NOMO-1 treated with dmso at 0.1 percent for 144 hours (cell line): ENCODE measurements around the gene BEAN1.

ENCODE experiments used
- DNase-seq: peaks from one replicate; lab custom pipeline; 2025; ENCODE audit not compliant: unreplicated experiment; lab: John Stamatoyannopoulos, UW

Gene BEAN1

DNA sequence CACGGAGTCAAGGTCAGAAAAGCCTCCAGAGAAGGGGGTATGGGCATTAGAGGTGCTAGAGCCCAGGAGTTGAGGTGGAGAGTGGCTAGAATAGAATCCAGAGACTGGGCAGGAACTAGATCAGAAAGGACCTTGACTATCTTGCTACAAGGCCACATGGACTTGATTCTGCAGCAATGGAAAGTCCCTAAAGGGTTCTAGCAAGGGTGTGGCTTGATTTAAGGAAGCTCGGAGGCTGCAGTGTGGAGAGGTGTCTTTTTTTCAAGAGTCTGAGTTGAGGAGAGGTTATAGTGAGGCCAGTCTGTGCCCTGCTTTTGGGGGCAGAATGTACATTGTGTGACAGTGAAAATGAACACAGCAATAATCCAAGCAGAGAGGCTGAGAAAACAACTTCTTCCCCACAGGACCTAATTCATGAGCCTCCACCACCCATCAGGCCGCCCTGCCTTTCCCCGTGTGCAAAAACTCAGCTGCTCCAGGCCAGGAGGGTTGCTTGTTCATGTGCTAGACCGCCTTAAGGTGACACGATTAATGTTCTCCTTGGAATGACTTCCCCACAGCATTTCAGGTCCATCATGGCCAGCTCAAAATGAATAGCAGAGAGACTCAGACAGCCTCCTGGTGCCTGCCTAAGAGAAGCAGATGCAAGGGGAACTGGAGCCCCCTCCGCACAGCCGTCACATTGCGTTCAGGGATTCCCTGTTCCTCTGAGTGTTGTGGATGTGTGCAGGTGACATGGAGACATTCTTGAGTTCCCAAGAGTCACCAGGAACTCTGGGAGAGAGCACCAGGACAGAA, 8.7 kb upstream of the BEAN1 start:
- DNase-seq = no peak

GRCh38 chr16:66419527-66419926, 7.6 kb upstream of the BEAN1 start:
- DNase-seq = no peak

DNA sequence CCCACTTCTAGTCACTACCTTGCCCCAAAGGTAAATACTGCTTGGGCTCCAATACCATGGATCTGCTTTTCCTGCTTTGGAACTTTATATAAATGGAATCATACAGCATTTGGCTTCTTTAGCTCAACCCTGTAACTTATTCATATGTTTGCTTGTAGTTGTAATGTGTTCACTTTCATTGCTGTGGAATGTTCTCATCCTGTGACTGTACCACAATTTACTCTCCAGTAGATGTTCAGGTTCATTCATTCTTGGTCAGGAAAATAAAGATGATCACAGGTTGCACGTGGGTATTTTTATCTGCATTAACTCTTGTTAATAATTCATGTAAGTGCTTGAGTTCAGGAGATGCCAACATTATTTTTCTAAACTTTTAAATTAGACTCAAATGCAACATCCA, 6.7 kb upstream of the BEAN1 start:
- DNase-seq = no peak

DNA sequence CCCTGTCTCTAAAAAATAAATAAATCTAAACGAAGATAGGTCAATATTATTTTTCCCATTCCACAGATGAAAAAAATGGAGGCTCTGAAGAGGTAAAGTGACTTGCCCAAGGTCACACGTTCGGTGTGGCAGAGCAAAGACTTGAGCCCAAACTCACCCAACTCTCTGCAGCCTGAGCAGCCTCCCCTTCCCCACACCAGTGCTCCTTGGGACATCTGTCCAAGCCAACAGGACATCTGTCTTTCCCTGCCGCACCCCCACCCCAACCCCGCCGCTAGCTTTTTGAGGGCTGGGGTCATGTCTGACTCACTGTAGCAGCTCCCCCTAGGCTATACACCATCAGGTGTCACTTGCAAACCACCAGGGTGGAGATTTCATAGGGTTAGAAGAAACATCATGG, 5.2 kb upstream of the BEAN1 start:
- no peak for DNase-seq

GRCh38 chr16:66422366-66422765, 4.7 kb upstream of the BEAN1 start:
- DNase-seq = no peak

GRCh38 chr16:66423177-66423576, 3.9 kb upstream of the BEAN1 start:
- DNase-seq = no peak

DNA sequence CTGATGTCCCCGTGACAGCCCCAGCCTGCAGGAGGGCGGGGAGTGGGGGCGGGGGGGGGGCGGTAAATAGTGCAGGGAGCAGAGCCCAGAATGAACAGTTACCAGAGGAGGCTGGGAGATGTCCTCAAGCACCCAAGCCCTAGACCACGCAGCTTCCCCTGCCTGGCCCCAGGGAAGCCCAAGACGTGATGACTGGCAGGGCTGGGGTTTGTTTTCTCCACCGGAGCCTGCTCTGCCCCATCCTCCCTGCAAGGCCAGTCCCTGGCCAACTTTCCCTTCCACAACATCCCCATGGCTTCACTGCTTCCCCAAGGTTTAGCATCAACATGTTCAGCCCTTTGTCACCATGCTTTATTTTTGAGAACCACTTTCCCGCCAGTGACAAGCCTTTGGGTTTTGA, 1.4 kb upstream of the BEAN1 start:
- no peak for DNase-seq

DNA sequence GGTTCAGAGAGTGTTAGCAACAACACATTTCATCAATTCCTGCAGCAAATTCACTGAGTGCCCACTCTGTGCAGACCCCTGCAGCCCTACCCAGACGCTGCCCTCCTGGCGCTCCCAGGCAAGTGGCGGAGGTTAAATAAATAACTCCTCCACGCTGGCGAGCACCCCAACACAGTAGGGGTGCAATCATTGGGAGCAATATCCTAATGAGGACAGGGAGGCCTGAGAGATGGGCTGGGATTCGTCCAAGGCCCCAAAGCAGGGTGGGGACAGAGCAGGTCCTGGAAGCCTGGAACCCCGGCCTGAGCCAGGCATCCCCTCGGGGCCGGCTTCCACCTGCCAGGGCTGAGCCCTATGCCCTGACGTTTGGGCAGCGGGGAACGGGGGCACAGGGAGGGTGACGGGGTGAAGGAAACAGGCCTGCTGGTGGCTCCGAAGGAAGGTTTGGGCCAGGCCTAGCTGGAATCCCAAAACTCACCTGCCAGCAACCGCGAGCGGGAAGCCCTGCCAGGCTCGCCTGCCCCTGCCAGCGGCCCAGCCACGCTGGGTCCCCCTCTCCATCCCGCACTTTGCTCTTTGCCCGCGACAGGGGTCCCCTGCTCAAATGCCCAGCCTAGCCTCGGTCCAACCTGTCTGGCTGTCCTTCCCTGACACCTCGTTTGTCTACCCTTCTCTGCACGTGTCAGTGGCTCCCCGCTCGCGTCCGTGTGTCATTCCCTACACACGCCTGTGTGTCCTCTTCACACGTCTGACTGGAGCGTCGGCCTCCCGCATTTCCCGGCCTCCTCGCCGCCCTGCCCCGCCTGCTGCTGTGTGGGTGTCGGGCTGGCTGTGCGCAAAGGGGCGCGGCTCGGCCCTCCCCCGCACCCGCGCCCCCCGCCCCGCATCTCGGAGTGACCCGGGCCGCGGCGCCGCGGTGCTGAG, 721 bp upstream of the BEAN1 start:
- DNase-seq = no peak

- DNase-seq = no peak
Measured at GRCh38 chr16:66427871-66428681, 981 bp downstream of the BEAN1 start.

DNA sequence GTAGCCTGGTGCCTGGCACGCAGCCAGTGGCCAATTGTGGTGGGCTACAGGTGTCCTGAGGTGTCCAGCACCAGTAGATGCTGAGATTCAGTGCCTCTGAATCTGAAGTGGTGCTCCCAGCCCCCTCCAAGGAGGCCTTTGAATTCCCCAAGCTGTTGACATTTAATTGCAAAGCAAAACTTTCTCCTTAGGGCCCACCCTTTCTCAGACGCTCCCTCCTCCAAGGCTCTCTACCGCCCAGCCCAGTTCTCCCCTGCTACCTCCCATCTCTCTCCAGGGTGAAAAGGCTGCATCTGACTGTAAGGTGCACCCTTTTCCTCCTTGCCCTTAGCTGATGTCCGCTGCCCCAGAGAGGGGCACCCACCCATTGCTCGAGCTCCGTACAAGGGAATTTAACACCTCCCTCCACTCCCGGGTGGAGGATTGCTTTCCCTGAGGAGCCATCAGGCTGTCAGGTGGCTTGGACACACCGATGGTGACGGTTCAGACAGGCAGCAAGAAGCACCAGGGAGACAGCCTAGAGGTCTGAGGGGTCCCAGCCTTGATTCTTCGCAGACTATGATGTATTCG, 1.7 kb downstream of the BEAN1 start:
- DNase-seq = no peak

DNA sequence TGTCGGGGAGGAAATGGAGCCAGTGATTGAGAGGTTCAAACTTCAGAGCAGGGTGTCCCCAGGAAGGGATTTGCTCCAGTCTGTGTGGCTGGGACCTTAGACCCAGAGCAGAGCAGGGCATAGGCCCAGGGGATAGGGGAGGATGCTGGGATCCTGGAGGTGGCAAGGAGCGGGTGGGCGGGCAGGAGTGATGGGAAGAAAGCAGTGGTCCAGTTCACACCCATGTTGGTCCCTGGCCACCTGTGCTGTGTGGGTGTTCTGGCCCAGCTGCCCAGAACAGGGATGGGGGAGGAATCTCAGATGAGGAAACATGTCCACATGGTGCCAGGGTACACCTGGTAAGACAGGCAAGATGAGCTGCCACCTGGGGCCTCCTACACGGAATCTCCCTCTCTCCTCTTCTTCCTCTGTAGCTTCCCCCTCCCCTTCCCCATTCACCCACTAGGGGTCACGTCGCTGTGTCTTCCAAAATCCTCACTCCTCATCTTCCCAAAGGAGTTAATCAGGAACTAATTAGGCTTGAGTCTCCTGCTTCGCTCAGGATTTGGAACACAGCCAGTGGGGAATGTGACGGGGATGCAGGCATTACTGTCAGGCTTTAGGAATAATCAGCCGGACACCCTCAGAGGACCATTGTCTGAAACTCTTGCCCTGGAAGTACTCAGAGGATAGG, 2.3 kb downstream of the BEAN1 start:
- DNase-seq = no peak

DNA sequence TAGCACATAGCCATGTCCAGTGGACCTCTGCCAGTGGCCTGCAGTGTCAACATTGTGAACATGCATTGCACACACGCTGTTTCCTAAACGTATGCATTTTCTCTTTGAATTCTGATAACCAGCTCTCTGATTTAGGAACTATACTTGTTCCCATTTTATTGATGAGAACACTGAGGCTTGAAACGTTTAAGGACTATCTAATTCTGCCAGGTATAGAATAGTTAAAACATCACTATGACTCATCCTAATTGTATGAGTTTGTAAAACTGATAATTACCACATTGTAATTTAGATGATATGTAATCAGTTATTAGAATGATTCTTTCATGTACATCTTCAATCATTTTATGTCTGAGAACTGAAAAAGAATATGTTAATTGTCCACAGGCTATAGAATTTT, 3.1 kb downstream of the BEAN1 start:
- DNase-seq = no peak

DNA sequence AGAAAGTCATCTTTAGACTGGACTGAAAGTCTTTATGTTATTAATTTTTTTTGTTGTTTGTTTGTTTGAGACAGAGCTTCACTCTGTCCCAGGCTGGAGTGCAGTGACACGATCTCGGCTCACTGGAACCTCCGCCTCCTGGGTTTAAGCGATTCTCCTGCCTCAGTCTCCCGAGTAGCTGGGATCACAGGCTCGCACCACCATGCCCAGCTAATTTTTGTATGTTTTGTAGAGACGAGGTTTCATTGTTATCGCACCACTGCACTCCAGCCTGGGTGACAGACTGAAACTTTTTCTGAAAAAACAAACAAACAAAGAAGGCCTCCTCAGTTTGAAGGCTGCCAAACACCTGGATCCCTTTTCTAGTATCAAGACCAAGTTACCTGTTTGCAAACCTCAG, 4.7 kb downstream of the BEAN1 start:
- no peak for DNase-seq

GRCh38 chr16:66432429-66432828, 5.3 kb downstream of the BEAN1 start:
- DNase-seq = no peak

GRCh38 chr16:66434619-66435430, 7.7 kb downstream of the BEAN1 start:
- DNase-seq = no peak

DNA sequence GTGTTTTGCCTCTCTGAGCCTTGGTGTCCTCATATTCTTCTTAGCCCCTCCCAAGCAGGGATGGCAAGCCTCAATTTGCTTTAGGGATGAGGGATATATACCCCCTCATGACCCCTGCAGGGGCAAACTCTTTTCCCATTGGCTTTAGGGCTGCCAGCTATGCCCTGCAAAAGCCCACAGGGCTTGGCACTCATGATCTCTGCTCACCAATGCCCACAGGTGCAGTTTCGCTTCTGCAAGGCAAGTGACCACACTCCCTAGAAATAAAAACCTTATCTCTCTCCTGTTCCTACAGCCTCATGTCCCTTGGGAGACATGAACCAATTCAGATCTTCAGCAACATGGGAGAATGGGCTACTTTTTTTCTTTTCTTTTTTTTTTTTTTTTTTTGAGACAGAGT, 8.8 kb downstream of the BEAN1 start:
- DNase-seq = no peak

- DNase-seq = no peak
Measured at GRCh38 chr16:66437391-66437945, 10.4 kb downstream of the BEAN1 start.

GRCh38 chr16:66438536-66438935, 11.4 kb downstream of the BEAN1 start:
- no peak for DNase-seq

- DNase-seq = no peak
Measured at GRCh38 chr16:66439051-66439730, 12.1 kb downstream of the BEAN1 start.
